GM23248 (cell line): ENCODE measurements around the gene RAMAC.

Experiments
- EZH2 ChIP-seq: fragments of 200-600 bp; sonication (generic); IDR thresholded peaks from 2 replicates; pipeline ENCODE4 v1.6.1; 2018; ENCODE audit warnings: antibody characterized with exemption, mild to moderate bottlenecking; ENCODE audit not compliant: insufficient read depth, poor library complexity, severe bottlenecking
- EZH2phosphoT487 ChIP-seq: fragments of 200-600 bp; sonication (generic); IDR thresholded peaks from 2 replicates; pipeline ENCODE4 v1.6.1; 2018; ENCODE audit warnings: antibody characterized with exemption, moderate library complexity, mild to moderate bottlenecking, low read depth; ENCODE audit not compliant: insufficient read depth

GRCh38 chr15:82992436-82992998 lies 6.5 kb downstream of the RAMAC start:
- TF ChIP-seq EZH2phosphoT487 (no peak), EZH2 (no peak)
